ENCODE data around the gene ELOVL4. TPM values are rescaled to one million over a fixed set of nuclear protein-coding genes. Genes with fewer than 3 reads are reported as not detected.

ELOVL4 gene
- polyA plus RNA-seq, 1 donor from 2014 or later = 47.9 TPM

DNA sequence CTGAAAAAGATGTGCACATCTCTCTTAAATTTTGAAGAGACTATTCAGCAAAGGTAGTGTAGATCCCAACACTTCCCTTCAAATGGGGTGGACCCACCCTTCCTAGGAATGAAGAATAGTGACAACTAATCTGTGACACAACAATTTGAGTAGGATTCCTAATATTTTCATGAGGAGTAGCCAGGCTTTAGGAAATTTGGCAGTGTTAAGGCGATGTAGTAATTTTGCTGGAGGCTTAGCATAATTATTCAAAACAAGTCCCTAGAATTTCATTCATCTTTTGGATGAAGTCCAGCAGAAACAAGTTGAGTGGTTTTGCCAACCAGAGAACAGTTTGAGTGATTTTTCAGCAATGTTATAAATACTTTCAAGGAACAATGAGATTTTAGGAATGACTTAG lies 52.4 kb downstream of the ELOVL4 start:
- TF ChIP-seq MXI1 (conservative IDR thresholded peaks at IDR 0.05; ENCODE audit: poor library complexity, severe bottlenecking) = no peak
- TF ChIP-seq EZH2 (IDR thresholded peaks at IDR 0.05; ENCODE audit: borderline replicate concordance, insufficient read depth, low read length, poor library complexity, severe bottlenecking) = no peak
- TF ChIP-seq, protein P1, sequence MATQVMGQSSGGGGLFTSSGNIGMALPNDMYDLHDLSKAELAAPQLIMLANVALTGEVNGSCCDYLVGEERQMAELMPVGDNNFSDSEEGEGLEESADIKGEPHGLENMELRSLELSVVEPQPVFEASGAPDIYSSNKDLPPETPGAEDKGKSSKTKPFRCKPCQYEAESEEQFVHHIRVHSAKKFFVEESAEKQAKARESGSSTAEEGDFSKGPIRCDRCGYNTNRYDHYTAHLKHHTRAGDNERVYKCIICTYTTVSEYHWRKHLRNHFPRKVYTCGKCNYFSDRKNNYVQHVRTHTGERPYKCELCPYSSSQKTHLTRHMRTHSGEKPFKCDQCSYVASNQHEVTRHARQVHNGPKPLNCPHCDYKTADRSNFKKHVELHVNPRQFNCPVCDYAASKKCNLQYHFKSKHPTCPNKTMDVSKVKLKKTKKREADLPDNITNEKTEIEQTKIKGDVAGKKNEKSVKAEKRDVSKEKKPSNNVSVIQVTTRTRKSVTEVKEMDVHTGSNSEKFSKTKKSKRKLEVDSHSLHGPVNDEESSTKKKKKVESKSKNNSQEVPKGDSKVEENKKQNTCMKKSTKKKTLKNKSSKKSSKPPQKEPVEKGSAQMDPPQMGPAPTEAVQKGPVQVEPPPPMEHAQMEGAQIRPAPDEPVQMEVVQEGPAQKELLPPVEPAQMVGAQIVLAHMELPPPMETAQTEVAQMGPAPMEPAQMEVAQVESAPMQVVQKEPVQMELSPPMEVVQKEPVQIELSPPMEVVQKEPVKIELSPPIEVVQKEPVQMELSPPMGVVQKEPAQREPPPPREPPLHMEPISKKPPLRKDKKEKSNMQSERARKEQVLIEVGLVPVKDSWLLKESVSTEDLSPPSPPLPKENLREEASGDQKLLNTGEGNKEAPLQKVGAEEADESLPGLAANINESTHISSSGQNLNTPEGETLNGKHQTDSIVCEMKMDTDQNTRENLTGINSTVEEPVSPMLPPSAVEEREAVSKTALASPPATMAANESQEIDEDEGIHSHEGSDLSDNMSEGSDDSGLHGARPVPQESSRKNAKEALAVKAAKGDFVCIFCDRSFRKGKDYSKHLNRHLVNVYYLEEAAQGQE (IDR thresholded peaks at IDR 0.05; ENCODE audit: borderline replicate concordance) = no peak
- no peak for TF ChIP-seq EP300 (conservative IDR thresholded peaks at IDR 0.05; ENCODE audit: poor library complexity, severe bottlenecking)
- TF ChIP-seq, protein P2, sequence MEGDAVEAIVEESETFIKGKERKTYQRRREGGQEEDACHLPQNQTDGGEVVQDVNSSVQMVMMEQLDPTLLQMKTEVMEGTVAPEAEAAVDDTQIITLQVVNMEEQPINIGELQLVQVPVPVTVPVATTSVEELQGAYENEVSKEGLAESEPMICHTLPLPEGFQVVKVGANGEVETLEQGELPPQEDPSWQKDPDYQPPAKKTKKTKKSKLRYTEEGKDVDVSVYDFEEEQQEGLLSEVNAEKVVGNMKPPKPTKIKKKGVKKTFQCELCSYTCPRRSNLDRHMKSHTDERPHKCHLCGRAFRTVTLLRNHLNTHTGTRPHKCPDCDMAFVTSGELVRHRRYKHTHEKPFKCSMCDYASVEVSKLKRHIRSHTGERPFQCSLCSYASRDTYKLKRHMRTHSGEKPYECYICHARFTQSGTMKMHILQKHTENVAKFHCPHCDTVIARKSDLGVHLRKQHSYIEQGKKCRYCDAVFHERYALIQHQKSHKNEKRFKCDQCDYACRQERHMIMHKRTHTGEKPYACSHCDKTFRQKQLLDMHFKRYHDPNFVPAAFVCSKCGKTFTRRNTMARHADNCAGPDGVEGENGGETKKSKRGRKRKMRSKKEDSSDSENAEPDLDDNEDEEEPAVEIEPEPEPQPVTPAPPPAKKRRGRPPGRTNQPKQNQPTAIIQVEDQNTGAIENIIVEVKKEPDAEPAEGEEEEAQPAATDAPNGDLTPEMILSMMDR (IDR thresholded peaks at IDR 0.05; ENCODE audit: poor library complexity, severe bottlenecking) = no peak
- TF ChIP-seq RAD21 (conservative IDR thresholded peaks at IDR 0.05) = no peak
- TF ChIP-seq TAF1 (IDR thresholded peaks at IDR 0.05; ENCODE audit: low read depth) = no peak
- no peak for TF ChIP-seq SMC3 (conservative IDR thresholded peaks at IDR 0.05; ENCODE audit: poor library complexity)
- no peak for TF ChIP-seq POLR2AphosphoS5 (IDR thresholded peaks at IDR 0.05)
- Histone ChIP-seq H3F3A (ENCODE audit: insufficient read depth, low read length, poor library complexity, severe bottlenecking) (no peaks in the 10 kb centered on the region), H2AFZ (ENCODE audit: low read depth, low read length) (no peak overlapping the region), H3K27me3 (ENCODE audit: insufficient read depth, low read depth, low read length) (no peaks in the 10 kb centered on the region), H3K4me2 (ENCODE audit: low read length) (no peak overlapping the region), H3K9me3 (ENCODE audit: low read length) (no peaks in the 10 kb centered on the region), H3K36me3 (ENCODE audit: insufficient read depth, low read length) (no peaks in the 10 kb centered on the region), H3K4me3 (ENCODE audit: low read length) (no peak overlapping the region), H3K9ac (ENCODE audit: low read length) (no peak overlapping the region), H3K27ac (ENCODE audit: low read length) (no peak overlapping the region), H3K9me2 (ENCODE audit: insufficient read depth, low read length) (no peaks in the 10 kb centered on the region), H4K20me1 (ENCODE audit: insufficient read depth) (no peaks in the 10 kb centered on the region), H3K79me2 (replicated peaks; ENCODE audit: insufficient read depth, low read length) (no peaks in the 10 kb centered on the region)

DNA sequence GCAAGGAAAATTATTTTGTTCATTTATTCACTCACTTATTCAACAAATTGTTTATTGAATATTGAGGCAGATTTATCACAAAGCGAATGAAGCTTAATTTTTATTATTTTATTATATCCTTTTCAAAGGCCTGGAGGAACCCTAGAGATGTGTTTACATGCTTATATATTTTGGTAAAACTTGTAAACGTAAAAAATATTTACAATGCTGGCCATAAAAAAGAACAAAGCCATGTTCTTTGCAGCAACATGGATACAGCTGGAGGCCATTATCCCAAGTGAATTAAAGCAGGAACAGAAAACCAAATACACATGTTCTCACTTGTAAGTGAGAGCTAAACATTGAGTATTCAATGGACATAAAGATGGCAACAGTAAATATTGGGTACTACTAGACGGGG lies 58.8 kb downstream of the ELOVL4 start:
- Histone ChIP-seq H3K4me2 (ENCODE audit: low read length) (no peak overlapping the region), H3K27me3 (ENCODE audit: insufficient read depth, low read depth, low read length) (no peaks in the 10 kb centered on the region), H3K9ac (ENCODE audit: low read length) (no peak overlapping the region), H3F3A (ENCODE audit: insufficient read depth, low read length, poor library complexity, severe bottlenecking) (no peaks in the 10 kb centered on the region), H3K9me2 (ENCODE audit: insufficient read depth, low read length) (no peaks in the 10 kb centered on the region), H3K79me2 (replicated peaks; ENCODE audit: insufficient read depth, low read length) (no peaks in the 10 kb centered on the region), H3K36me3 (ENCODE audit: insufficient read depth, low read length) (no peaks in the 10 kb centered on the region), H3K4me3 (ENCODE audit: low read length) (no peak overlapping the region), H3K9me3 (ENCODE audit: low read length) (no peaks in the 10 kb centered on the region), H2AFZ (ENCODE audit: low read depth, low read length) (no peak overlapping the region), H3K27ac (ENCODE audit: low read length) (no peak overlapping the region), H4K20me1 (ENCODE audit: insufficient read depth) (no peaks in the 10 kb centered on the region)
- no peak for TF ChIP-seq EP300 (conservative IDR thresholded peaks at IDR 0.05; ENCODE audit: poor library complexity, severe bottlenecking)
- no peak for TF ChIP-seq TAF1 (IDR thresholded peaks at IDR 0.05; ENCODE audit: low read depth)
- TF ChIP-seq, protein P1 (IDR thresholded peaks at IDR 0.05; ENCODE audit: borderline replicate concordance) = no peak
- no peak for TF ChIP-seq MXI1 (conservative IDR thresholded peaks at IDR 0.05; ENCODE audit: poor library complexity, severe bottlenecking)
- TF ChIP-seq, protein P2 (IDR thresholded peaks at IDR 0.05; ENCODE audit: poor library complexity, severe bottlenecking) = no peak
- TF ChIP-seq RAD21 (conservative IDR thresholded peaks at IDR 0.05) = no peak
